ENCODE data around the gene UBXN7.
A peak's percentile ranks its signal among the peaks of the same experiment; 100 is the strongest.
"Not testable (repeated sequence)": the region's sequence is repeated elsewhere in the genome, so short reads cannot be mapped to it uniquely, and the experiment has no call there.

Gene UBXN7

GRCh38 chr3:196314597-196314996 lies 117.6 kb downstream of the UBXN7 start:
- TF ChIP-seq CTCF (IDR thresholded peaks at IDR 0.05; ENCODE audit: unreplicated experiment in 3 of 3) = no peak
- peaks cover 17% of the 10 kb centered on the region for H3K36me3 Mint-ChIP-seq (ENCODE audit: low read depth)
- H3K9me3 Mint-ChIP-seq = no peaks in the 10 kb centered on the region
- H3K4me3 Mint-ChIP-seq = peak overlapping the region; percentile 41 to 67 (median 65)
- H3K27ac Mint-ChIP-seq = peak overlapping the region in 2 of 3 experiments; percentile 5 to 25
- H3K27me3 Mint-ChIP-seq (ENCODE audit: low read depth) = no peaks in the 10 kb centered on the region
- peaks cover 6% of the 10 kb centered on the region for H3K4me1 Mint-ChIP-seq

GRCh38 chr3:196314086-196314485 lies 118.1 kb downstream of the UBXN7 start:
- H3K9me3 Mint-ChIP-seq; H3K27me3 Mint-ChIP-seq (ENCODE audit: low read depth); H3K4me1 Mint-ChIP-seq; H3K27ac Mint-ChIP-seq: not testable (repeated sequence)
- Mint-ChIP-seq H3K36me3 (ENCODE audit: low read depth) (peaks cover 17% of the 10 kb centered on the region), H3K4me3 (peak overlapping the region; percentile 27 to 55 (median 47))

GRCh38 chr3:196302960-196303359 lies 129.3 kb downstream of the UBXN7 start:
- H3K27ac Mint-ChIP-seq = peak overlapping the region in 1 of 3 experiments; percentile 51
- not testable (repeated sequence) for H3K4me3 Mint-ChIP-seq; H3K27me3 Mint-ChIP-seq (ENCODE audit: low read depth); H3K4me1 Mint-ChIP-seq; H3K9me3 Mint-ChIP-seq
- peaks cover 33% of the 10 kb centered on the region for H3K36me3 Mint-ChIP-seq (ENCODE audit: low read depth)

- H3K27ac Mint-ChIP-seq = peak overlapping the region; percentile 23 to 80 (median 27)
Measured at GRCh38 chr3:196302551-196302950, 129.7 kb downstream of the UBXN7 start.

GRCh38 chr3:196298521-196298920 lies 133.7 kb downstream of the UBXN7 start:
- Mint-ChIP-seq H3K27me3 (ENCODE audit: low read depth) (no peaks in the 10 kb centered on the region), H3K36me3 (ENCODE audit: low read depth) (peaks cover 31% of the 10 kb centered on the region), H3K9me3 (no peaks in the 10 kb centered on the region), H3K27ac (no peak overlapping the region), H3K4me3 (no peak overlapping the region), H3K4me1 (no peaks in the 10 kb centered on the region)
- TF ChIP-seq CTCF (IDR thresholded peaks at IDR 0.05; ENCODE audit: unreplicated experiment in 3 of 3) = no peak

More at GRCh38 chr3:196302551-196302950, 129.7 kb downstream of the UBXN7 start:
- peaks cover 34% of the 10 kb centered on the region for H3K36me3 Mint-ChIP-seq (ENCODE audit: low read depth)
- H3K9me3 Mint-ChIP-seq; H3K27me3 Mint-ChIP-seq (ENCODE audit: low read depth); H3K4me3 Mint-ChIP-seq; H3K4me1 Mint-ChIP-seq: not testable (repeated sequence)

Data from nephron (organoid).